ENCODE results near the gene BTNL8.

The BTNL8 gene

DNA sequence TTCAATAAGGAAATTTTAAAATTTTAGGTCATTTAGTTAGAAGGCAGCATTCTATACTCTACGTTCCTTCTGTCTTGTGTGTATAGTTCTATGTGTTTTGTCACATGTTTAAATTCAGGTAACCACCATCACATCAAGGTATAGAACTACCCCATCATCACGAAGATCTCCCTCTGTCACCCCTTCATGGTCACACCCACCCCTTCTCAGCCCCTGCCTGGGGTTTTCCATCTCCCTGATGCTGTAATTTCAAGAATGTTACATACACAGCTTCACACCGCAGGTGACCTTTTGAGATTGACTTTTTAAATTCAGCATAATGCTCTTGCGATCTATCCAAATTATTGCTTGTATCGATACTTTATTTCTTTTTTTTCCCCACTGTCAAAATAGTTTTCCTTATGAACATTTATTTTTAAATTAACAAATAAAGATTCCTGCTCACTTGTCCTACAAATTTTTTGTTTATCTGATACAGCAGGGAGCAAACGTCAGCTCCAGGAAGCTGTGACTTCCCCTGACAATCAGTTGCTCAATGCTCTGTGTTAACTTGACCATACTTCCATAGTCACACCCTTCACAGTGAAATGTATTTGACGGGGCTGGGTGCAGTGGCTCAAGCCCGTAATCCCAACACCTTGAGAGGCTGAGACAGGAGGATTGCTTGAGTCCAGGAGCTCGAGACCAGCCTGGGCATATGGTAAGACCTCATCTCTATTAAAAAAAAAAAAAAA lies 10.2 kb downstream of the BTNL8 start:
- DNase-seq (ENCODE audit: low read depth): no peak
- TF ChIP-seq, protein P1, sequence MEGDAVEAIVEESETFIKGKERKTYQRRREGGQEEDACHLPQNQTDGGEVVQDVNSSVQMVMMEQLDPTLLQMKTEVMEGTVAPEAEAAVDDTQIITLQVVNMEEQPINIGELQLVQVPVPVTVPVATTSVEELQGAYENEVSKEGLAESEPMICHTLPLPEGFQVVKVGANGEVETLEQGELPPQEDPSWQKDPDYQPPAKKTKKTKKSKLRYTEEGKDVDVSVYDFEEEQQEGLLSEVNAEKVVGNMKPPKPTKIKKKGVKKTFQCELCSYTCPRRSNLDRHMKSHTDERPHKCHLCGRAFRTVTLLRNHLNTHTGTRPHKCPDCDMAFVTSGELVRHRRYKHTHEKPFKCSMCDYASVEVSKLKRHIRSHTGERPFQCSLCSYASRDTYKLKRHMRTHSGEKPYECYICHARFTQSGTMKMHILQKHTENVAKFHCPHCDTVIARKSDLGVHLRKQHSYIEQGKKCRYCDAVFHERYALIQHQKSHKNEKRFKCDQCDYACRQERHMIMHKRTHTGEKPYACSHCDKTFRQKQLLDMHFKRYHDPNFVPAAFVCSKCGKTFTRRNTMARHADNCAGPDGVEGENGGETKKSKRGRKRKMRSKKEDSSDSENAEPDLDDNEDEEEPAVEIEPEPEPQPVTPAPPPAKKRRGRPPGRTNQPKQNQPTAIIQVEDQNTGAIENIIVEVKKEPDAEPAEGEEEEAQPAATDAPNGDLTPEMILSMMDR (IDR thresholded peaks at IDR 0.05; ENCODE audit: low read depth, low read length, missing control alignments): no peak
- no peak overlapping the region for H3K4me3 ChIP-seq (ENCODE audit: low read depth, low read length)

DNA sequence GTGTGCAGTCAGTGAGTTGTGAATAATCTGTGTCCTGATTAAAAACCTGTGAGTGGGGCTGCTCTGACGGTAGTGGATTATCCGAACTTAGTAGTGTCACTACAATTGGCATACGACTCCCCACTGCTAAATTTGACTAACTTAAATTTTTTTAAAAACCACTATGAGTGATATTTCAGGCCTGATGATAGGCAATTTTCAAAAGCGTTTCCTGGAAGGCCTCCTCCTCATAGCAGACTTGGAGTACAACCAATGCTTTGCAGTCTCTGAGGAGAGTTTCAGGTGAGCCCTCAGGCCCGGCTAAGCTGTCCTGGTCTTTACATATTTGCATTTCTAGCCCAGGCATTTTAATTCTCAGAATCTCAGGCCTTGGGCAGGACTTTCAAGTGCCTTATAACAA lies 10.8 kb downstream of the BTNL8 start:
- DNase-seq (ENCODE audit: low read depth): no peak

DNA sequence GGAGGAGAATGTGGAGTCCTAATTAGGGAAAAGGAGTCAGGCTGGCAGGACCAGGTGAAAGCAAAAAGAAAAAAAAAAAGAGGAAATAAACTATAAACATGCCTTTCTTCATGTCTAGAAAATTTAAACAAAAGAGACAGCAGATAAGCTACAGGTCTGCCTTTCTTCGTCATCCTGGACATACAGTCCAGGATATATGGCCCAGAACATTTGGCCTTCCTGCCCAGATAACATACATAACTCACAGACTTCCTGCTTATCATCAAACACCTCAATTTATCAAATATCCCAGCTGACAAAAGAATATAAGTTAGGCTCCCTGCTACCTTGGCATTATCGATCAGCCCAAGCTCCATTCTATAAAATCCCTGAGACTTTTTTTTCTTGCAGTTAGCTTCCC lies 11.2 kb downstream of the BTNL8 start:
- H3K4me3 ChIP-seq (ENCODE audit: low read depth, low read length): no peak overlapping the region
- TF ChIP-seq, protein P1 (IDR thresholded peaks at IDR 0.05; ENCODE audit: low read depth, low read length, missing control alignments): no peak
- no peak for DNase-seq (ENCODE audit: low read depth)

More for the DNA sequence above, 10.8 kb downstream of the BTNL8 start:
- H3K4me3 ChIP-seq (ENCODE audit: low read depth, low read length): no peak overlapping the region
- TF ChIP-seq, protein P1 (IDR thresholded peaks at IDR 0.05; ENCODE audit: low read depth, low read length, missing control alignments): no peak

DNA sequence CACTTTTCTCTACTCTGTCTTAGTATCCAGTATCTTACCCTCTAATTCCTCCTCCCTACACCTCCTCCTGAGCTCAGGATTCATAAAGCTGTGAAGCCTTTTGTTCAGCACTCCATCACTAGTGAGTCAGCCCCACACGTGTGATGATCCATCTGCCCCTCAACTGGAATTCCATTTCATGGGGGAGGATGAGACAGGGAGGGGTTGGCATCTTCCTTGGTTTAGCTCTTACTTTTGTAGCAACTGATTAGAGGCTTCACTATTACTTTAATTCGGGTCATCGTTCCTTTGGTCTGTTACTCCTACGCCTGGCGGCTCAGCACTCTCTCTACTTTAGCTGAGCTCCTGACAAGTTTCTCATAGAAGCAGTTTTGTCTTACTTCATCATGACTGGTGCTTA lies 11.8 kb downstream of the BTNL8 start:
- TF ChIP-seq, protein P1 (IDR thresholded peaks at IDR 0.05; ENCODE audit: low read depth, low read length, missing control alignments): no peak
- no peak for DNase-seq (ENCODE audit: low read depth)
- no peak overlapping the region for H3K4me3 ChIP-seq (ENCODE audit: low read depth, low read length)

DNA sequence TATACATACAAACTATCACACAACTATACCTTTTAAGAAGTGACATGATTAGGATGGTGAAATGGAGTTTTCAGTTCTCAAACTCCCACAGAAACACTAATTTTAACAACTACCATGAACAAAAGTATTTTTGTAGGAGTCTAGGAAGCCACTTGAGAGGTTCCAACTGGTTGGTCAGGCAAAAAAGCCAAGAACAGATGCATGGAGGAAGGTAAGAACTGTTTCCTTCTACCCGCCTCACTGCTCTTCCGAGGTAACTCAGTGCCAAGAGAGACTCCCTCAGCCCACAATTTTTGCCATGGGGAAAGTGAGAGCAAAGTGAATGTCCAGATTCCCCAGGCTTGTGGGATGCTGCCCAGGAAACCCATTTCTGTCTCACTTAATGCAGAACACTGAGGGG lies 15.7 kb downstream of the BTNL8 start:
- DNase-seq (ENCODE audit: low read depth): no peak
- TF ChIP-seq, protein P1 (IDR thresholded peaks at IDR 0.05; ENCODE audit: low read depth, low read length, missing control alignments): no peak
- H3K4me3 ChIP-seq (ENCODE audit: low read depth, low read length): no peak overlapping the region

DNA sequence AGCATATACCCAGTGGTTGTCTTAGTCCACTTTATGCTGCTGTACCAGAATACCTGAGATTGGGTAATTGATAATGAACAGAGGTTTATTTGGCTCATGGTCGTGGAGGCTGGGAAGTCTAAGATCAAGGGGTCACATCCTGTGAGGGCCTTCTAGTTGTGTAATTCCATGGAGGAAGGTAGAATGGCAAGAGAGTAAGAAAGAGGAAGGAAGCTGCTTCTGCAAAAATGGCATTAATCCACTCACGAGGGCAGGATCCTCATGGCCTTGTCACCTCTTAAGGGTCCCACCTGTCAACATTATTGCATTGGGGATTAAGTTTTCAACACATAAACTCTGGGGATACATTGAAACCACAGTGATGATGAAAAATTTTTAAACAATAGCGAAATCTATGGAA lies 17.0 kb downstream of the BTNL8 start:
- H3K4me3 ChIP-seq (ENCODE audit: low read depth, low read length): no peak overlapping the region
- TF ChIP-seq, protein P1 (IDR thresholded peaks at IDR 0.05; ENCODE audit: low read depth, low read length, missing control alignments): no peak
- DNase-seq (ENCODE audit: low read depth): no peak

DNA sequence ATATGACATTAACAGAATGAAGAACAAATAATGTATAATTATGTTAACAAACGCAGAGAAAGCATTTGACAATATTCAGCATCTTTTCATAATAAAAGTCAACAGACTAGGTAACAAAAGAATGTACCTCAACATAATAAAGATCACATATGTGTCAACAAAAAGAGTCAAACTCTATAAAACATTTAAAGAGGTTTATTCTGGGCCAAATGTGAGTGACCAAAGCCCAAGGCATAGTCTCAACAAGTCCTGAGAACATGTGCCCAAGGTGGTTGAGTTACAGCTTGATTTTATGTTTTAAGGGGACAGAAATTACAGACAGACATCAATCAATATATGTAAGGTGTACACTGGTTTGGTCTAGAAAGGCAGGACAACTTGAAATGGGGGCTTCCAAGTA lies 19.4 kb downstream of the BTNL8 start:
- DNase-seq (ENCODE audit: low read depth): no peak
- TF ChIP-seq, protein P1 (IDR thresholded peaks at IDR 0.05; ENCODE audit: low read depth, low read length, missing control alignments): no peak
- no peak overlapping the region for H3K4me3 ChIP-seq (ENCODE audit: low read depth, low read length)

All from GM12864 (cell line).